ENCODE data around the gene PRR5L.

- no peak for TF ChIP-seq EZH2 (IDR thresholded peaks at IDR 0.05; ENCODE audit: borderline replicate concordance, insufficient read depth, low read depth, low read length, poor library complexity, severe bottlenecking)
- no peak for TF ChIP-seq CTCF (IDR thresholded peaks at IDR 0.05)
Measured at GRCh38 chr11:36251823-36252222, 44.3 kb upstream of the PRR5L start.
